Ascending aorta (tissue), 2 donors: Measurements from ENCODE around the gene RAD9B. TPM values are rescaled to one million over a fixed set of nuclear protein-coding genes. Genes with fewer than 3 reads are reported as not detected.
"Not testable (repeated sequence)": the region's sequence is repeated elsewhere in the genome, so short reads cannot be mapped to it uniquely, and the experiment has no call there.

Experiments used
- DNase-seq, 2 donors: peaks; one replicate each; pipeline ENCODE4 v3.0.0-alpha.2; 2019; ENCODE audit warnings: low spot score in 2 of 2
- H3K27ac ChIP-seq, 2 donors: fragments of 200-600 bp; sonication (generic); one replicate each; pipeline ENCODE4 v1.5.1; 2016 to 2017; ENCODE audit warnings: mild to moderate bottlenecking in 1 of 2
- H3K27me3 ChIP-seq: fragments of 200-600 bp; sonication (generic); one replicate; pipeline ENCODE4 v1.5.1; 2017
- H3K36me3 ChIP-seq, 2 donors: fragments of 200-600 bp; sonication (generic); one replicate each; pipeline ENCODE4 v1.5.1; 2016
- H3K4me1 ChIP-seq, 2 donors: fragments of 200-600 bp; sonication (generic); one replicate each; pipeline ENCODE4 v1.5.1; 2016 to 2017; ENCODE audit warnings: mild to moderate bottlenecking in 1 of 2
- H3K4me3 ChIP-seq, 2 donors: fragments of 200-600 bp; sonication (generic); one replicate each; pipeline ENCODE4 v1.5.1; 2016 to 2017; ENCODE audit warnings: mild to moderate bottlenecking in 1 of 2
- H3K9me3 ChIP-seq, 2 donors: fragments of 200-600 bp; sonication (generic); one replicate each; pipeline ENCODE4 v1.5.1; 2016
- CTCF ChIP-seq, 3 experiments: fragments of 200-600 bp in 2 of 3; fragments of 450-650 bp in 1 of 3; sonication (generic) in 2 of 3; IDR thresholded peaks; one replicate each; pipeline ENCODE4 v1.5.1; 2016 to 2019; ENCODE audit warnings: antibody characterized with exemption in 3 of 3, mild to moderate bottlenecking in 1 of 3, moderate library complexity in 1 of 3
- intact Hi-C: fragments of 100-400 bp; cut with DNase I; formaldehyde crosslinking; loops from one replicate; pipeline ENCODE4 v1.15.1; 2023
- total RNA-seq: library from RNA; depleted of rRNA; stranded (reverse); fragments of >200 nt; gene quantifications from one replicate; pipeline ENCODE4 v1.1.0, GENCODE V29; 2016

Gene RAD9B
- total RNA-seq, 1 donor from 2014 or later = not detected

GRCh38 chr12:110514363-110514762 lies 12.2 kb downstream of the RAD9B start:
- intact Hi-C loops = loop anchor here (5.0 kb wide), 1 partner anchor 373 kb away; no protein-coding TSS in a partner anchor
- H3K36me3 ChIP-seq = no peaks in the 10 kb centered on the region
- no peak for DNase-seq
- H3K27me3 ChIP-seq = no peaks in the 10 kb centered on the region
- no peak for TF ChIP-seq CTCF (IDR thresholded peaks at IDR 0.05)
- no peak overlapping the region for H3K27ac ChIP-seq
- no peaks in the 10 kb centered on the region for H3K9me3 ChIP-seq
- H3K4me3 ChIP-seq = no peak overlapping the region
- peaks cover 0 to 3% of the 10 kb centered on the region in 2 donors for H3K4me1 ChIP-seq

DNA sequence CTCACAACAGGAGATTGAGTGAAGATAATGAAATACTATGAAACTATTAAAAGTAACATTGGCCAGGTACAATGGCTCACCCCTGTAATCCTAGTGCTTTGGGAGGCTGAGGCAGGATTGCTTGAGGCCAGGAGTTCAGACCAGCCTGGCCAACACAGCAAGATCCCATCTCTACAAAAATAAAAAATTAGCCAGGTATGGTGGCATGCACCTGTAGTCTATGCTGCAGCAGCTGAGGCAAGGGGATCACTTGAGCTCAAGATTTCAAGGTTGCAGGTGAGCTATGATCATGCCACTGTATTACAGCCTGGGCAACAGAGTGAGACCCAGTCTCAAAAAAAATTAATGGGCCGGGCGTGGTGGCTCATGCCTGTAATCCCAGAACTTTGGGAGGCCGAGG lies 14.9 kb downstream of the RAD9B start:
- Histone ChIP-seq H3K27ac (no peak overlapping the region), H3K9me3 (no peaks in the 10 kb centered on the region), H3K36me3 (no peaks in the 10 kb centered on the region), H3K4me3 (no peak overlapping the region), H3K4me1 (peaks cover 0 to 3% of the 10 kb centered on the region in 2 donors), H3K27me3 (no peaks in the 10 kb centered on the region)
- no peak for DNase-seq
- TF ChIP-seq CTCF (IDR thresholded peaks at IDR 0.05) = no peak
- intact Hi-C loops = no loop called here

GRCh38 chr12:110518014-110518413 lies 15.9 kb downstream of the RAD9B start:
- intact Hi-C loops, H3K9me3 ChIP-seq, H3K4me1 ChIP-seq, H3K27me3 ChIP-seq, H3K27ac ChIP-seq, H3K36me3 ChIP-seq, DNase-seq, H3K4me3 ChIP-seq: not testable (repeated sequence)

GRCh38 chr12:110520876-110521712 lies 19.0 kb downstream of the RAD9B start:
- H3K9me3 ChIP-seq, H3K27me3 ChIP-seq, H3K4me3 ChIP-seq, intact Hi-C loops, H3K4me1 ChIP-seq, H3K27ac ChIP-seq, DNase-seq, H3K36me3 ChIP-seq: not testable (repeated sequence)

DNA sequence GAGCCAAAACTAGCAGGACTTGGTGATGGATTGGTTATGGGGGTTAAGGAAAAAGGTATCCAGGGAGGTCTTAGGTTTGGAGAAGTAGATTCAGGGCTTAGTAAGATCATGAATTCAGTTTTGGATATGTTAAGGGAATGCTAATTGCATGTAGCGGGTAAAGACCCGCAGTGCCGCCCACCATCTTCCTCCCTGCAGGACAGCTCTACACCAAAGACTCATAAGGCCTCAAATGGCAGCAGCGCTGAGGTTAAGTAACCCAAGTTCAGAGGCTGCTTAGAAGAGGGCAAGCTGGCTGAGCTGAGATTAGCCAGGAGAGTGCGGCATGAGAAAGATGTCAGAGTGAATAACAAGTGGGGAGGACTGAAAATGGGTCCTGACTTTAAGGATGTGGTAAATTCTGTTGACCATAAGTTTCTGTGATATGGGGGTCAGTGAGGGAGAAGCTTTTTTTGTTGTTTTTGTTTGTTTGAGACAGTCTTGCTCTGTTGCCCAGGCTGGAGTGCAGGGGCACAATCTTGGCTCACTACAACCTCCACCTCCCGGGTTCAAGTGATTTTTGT lies 26.2 kb downstream of the RAD9B start:
- TF ChIP-seq CTCF (IDR thresholded peaks at IDR 0.05) = no peak
- Histone ChIP-seq H3K36me3 (no peaks in the 10 kb centered on the region), H3K27ac (no peak overlapping the region), H3K9me3 (no peaks in the 10 kb centered on the region), H3K4me1 (peaks cover 0 to 3% of the 10 kb centered on the region in 2 donors), H3K27me3 (no peaks in the 10 kb centered on the region), H3K4me3 (no peak overlapping the region)
- no peak for DNase-seq
- intact Hi-C loops = no loop called here

DNA sequence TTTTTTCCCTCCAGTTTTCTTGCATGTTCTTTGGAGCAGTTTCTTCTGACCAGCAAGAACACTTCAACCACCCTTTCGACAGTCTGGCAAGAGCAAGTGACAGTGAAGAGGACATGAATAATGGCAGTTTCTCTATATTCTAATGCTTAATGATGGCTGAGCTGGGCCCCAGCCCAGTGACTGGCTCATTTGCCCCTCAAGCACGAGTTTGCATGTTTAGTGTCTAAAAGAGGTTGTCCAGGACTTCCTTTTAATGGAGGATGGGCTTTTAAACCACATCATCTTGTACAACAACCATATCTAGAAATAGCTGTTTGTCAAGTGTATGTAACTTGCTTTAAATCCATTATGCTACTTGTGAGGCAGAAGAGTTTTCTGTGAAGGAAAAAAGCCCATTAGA lies 28.4 kb downstream of the RAD9B start:
- H3K4me3 ChIP-seq = no peak overlapping the region
- no peak overlapping the region for H3K27ac ChIP-seq
- DNase-seq = no peak
- intact Hi-C loops = no loop called here
- H3K9me3 ChIP-seq = no peaks in the 10 kb centered on the region
- peaks cover 0 to 5% of the 10 kb centered on the region in 2 donors for H3K36me3 ChIP-seq
- H3K27me3 ChIP-seq = no peaks in the 10 kb centered on the region
- peaks cover 0 to 3% of the 10 kb centered on the region in 2 donors for H3K4me1 ChIP-seq
- TF ChIP-seq CTCF (IDR thresholded peaks at IDR 0.05) = no peak
